Measurements from ENCODE around the gene ANGPTL5. TPM values are rescaled to one million over a fixed set of nuclear protein-coding genes. Genes with fewer than 3 reads are reported as not detected.
A peak's percentile ranks its signal among the peaks of the same experiment; 100 is the strongest.
"Not testable (repeated sequence)": the region's sequence is repeated elsewhere in the genome, so short reads cannot be mapped to it uniquely, and the experiment has no call there.

The ANGPTL5 gene
- total RNA-seq, 1 experiment from 2014 or later, result not detected

DNA sequence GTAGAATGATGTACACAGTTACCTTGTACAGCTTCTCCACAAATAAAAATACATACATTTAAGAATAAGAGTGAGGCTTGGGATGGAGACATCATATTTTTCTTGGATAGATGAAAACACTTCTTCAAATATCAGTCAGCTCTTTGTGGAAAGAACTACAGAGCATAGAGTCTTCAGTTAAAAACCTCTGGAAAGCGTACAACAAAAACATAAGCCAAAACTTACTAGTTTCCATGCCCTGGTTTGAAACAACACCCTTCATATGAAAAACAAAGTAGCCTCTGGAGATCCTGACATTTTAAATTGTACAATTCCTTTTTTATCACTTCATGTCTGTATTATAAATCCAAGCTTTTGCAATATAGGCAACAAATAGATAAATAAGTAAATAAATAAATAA is 8.5 kb downstream of the ANGPTL5 start:
- DNase-seq (ENCODE audit: low spot score), result no peak
- in situ Hi-C loops (cut with HindIII; ENCODE audit: low sequenced_read_pairs), result no loop called here

DNA sequence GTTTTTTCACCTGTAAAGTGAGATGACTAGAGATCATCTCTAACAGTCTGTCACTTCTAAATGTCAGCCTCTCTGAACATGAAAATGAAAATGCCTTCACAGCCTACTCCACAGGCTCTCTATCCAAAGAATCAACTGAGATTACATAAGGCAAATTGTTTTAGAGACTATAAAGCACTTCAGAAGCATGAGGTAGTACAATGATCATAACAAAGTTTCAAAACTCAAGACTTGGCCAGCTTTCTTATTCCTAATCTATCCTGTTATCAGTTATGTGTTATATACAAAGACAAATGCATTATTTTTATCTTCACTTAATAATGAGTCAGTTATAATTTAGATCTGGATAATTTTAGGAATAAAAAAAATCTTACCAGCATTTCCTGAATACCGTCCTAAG is 21.8 kb downstream of the ANGPTL5 start:
- DNase-seq (ENCODE audit: low spot score), result no peak
- in situ Hi-C loops (cut with HindIII; ENCODE audit: low sequenced_read_pairs), result no loop called here

DNA sequence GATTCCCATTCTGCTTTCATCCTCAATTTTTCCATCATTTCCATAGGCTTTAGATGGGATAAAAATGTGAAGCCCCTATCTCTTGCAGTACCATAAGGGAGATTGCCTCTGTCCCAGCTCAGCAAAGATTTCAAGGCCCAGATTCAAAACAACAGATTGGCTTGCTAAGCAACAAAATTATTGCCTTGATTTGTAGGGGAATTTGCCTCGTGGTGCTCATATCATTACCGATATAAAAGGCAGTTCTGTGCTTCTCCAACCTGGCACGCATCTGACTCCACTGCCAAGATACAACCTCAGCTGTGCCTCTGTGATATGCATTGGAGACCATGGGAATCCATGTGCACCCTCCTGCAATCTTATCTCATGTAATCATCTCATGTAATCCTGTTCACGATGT is 26.6 kb downstream of the ANGPTL5 start:
- in situ Hi-C loops (cut with HindIII; ENCODE audit: low sequenced_read_pairs), result no loop called here
- DNase-seq (ENCODE audit: low spot score), result no peak

DNA sequence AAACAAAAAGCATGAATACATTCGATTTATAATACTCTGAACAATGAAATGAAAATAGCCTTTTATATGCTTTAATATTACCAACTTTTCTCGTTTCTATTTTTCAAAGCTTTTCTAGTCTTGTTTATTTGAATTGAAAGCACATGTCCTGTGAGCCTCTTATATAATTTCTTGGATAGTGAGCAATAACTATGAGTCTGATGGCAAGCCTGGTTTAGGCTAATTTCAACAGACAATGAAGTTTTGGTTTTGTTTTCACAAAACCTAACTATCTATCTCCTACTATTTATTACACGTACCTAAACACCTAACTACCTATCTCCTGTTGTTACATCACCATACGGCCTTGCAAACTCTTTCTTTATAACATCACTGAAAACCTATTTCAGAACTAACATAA is 30.7 kb downstream of the ANGPTL5 start:
- in situ Hi-C loops (cut with HindIII; ENCODE audit: low sequenced_read_pairs), result no loop called here
- no peak for DNase-seq (ENCODE audit: low spot score)

DNA sequence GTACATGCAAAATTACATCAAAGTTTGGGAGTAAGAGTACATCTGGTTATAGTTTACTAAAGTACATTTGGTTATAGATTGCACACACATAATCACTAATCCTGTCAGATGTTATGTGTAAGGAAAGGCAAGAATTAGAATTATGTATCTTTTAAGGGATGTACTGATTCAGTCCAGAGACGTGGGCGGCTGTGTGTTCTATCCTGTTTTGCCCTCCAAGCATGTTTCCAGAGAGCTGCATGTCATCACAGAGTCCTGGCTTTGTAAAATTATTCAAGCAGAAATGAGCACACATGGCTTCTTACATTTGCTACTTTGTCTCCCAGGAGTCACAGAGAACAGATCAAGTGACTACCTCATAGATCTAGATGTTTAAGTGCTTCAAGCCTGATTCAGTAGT is 34.7 kb downstream of the ANGPTL5 start:
- DNase-seq (ENCODE audit: low spot score), result no peak
- in situ Hi-C loops (cut with HindIII; ENCODE audit: low sequenced_read_pairs), result no loop called here

DNA sequence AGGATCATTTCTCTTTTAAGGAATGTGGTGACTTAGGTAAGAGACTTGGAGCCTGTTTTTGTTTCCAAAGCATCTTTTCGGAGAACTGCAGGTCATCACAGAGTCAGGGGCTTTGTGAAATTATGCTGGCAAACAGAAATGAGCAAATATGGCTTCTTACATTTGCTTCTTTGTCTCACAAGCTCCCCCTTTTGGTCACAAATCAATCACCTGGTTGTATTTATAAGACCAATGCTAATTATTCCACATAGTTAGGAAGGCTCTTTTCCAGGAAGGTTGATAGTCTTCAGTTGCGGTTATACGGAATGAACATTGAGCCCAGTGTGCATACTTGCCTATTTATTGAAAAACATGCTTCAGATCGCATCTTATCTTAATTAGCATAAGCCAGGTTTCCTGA is 36.1 kb downstream of the ANGPTL5 start:
- peak; percentile 12 for DNase-seq (ENCODE audit: low spot score)
- in situ Hi-C loops (cut with HindIII; ENCODE audit: low sequenced_read_pairs), result no loop called here

DNA sequence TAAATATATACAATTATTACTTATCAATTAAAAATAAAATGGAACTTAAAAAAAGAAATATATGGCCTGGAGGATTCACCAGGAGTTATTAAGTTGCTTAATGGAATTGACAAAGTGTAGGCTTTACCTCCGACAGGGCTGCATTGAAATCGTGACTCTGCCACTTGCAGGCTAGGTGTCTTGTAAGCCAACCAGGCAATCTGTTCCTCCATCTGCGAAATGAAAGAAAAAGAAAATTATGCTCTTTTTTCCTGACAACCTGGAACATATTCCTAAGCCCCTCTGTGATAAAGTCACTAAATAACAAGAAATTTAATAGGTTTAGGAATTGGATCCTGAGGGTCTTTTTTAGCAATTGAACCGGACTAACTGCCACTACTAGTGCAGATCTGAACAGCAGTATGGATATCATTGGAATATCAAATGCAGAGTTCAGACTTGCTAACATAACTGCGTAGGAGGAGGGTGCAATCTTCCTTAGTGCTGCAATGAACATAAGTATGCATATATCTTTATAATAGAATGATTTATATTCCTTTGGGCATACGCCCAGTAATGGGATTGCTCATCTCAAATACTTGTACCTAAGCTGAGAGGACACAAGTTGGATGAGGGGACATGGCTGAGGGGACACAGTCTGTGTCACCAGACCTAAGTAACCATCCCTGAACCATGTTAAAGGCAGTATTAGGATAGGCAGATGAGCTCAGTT is 44.0 kb downstream of the ANGPTL5 start:
- peak; percentile 29 for DNase-seq (ENCODE audit: low spot score)
- in situ Hi-C loops (cut with HindIII; ENCODE audit: low sequenced_read_pairs), result no loop called here

DNA sequence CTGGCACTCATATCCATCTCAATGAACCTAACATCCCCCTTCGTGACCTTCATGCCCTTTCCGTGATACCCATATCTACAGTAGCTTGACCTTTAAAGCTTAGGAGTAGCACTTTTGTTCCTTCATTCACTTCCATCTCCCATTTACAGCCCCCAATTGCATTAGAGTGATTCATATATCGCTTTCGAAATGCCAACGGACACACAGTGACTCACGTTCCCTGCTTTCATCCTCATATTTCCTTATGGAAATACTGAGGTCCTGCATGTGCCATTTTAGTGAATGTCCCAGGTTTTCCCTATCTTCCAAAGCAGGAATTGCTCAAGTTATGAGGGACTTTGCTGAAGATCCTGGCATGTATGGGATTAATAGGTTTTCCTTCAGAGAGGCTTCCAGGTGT is 45.8 kb downstream of the ANGPTL5 start:
- DNase-seq (ENCODE audit: low spot score), result no peak
- in situ Hi-C loops (cut with HindIII; ENCODE audit: low sequenced_read_pairs), result no loop called here

DNA sequence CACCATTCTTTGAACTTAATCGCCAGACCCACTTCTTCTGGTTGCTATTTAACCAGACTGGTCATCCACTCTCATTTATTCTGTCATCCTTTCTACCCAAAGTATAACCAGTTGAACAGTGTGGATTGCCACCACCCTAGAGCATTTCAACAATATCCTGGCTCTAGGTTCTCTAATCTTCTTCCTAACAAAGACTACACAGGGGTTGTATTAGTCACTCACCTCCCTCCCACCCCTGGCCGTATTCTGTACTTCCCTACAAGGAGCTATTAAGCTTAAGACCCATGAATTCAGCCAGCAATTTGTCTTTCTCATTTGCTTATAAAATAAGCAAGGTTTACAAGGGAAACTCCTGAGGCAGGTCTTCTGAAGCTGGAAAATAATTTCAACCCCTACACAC is 48.4 kb downstream of the ANGPTL5 start:
- DNase-seq (ENCODE audit: low spot score), result no peak
- in situ Hi-C loops (cut with HindIII; ENCODE audit: low sequenced_read_pairs), result no loop called here

DNA sequence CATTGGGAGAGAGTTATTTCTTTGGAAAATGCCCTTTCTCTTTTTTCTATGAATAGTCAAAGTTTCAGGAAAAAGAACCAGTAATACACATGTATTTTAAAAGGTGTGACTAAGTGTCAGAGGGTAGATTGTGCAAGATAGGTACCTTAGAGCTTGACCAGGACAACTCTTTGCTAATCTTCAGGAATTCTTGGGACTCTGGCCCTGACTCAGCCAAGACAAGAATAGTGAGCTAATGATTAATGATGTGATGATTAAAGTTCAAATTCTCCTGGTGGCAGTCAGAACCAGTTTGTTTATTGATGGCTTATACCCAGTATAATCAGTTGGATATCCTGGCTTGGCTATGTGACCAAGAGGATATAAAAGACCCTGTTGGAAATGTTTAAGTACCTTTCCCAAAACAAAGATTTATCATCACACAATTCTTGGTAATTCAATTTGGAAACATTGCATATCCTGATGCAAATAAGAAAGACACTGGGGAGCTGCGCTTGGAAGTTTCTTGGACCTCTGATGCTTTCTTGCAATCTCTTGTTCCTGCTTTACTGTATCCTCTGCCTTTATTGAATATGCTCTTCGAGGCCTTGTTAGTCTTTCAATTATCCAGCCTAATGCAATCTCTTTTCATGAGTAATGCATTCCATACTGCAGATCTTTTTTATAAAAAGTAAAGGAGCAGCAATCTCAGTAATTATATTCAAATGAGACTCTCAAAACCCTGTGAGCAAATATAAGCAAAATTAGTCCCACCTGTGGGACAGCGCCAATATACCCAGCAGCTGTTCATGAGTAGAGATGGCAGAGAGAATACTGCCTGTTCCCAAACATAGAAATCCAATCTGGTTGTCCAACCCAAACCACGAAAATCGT is 49.5 kb downstream of the ANGPTL5 start:
- no peak for DNase-seq (ENCODE audit: low spot score)
- in situ Hi-C loops (cut with HindIII; ENCODE audit: low sequenced_read_pairs), result no loop called here

DNA sequence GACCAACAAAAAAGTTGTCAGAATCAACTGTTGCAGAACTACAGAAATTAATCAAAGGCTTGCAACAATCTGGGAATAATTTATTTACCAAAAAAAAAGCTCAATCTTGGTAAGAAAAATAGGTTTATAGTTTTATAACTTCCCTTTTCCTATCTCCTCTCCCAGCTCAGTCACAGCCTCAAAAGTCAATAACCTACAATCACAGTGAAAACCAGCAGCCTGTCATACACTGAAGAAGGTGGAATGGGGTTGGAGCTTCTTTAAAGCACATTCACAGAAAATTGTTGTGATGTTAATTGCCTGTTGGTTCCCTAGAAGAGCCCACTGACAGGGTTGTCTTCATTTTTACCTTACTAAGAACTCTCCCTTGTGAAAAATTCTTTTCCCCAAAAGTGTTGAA is 52.2 kb downstream of the ANGPTL5 start:
- in situ Hi-C loops (cut with HindIII; ENCODE audit: low sequenced_read_pairs), result no loop called here
- no peak for DNase-seq (ENCODE audit: low spot score)

DNA sequence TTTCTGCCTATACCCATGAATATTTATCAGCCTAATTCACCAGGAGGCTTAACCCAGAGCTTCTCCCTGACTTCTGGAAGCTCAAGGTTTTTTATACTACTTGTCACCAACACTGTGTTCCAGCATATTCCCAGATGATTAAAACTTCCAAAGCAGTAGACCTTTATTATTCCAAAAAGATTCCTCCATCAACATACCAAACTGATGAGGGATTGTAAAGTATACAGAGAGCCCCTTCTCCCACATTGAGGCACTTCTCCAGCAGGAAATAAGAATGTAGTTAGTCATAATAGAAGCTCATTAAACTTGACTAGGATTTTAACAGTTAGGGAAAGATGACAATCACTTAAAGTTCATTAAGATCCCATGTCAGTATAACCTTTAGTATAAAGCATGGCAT is 53.0 kb downstream of the ANGPTL5 start:
- no peak for DNase-seq (ENCODE audit: low spot score)
- in situ Hi-C loops (cut with HindIII; ENCODE audit: low sequenced_read_pairs), result no loop called here

DNA sequence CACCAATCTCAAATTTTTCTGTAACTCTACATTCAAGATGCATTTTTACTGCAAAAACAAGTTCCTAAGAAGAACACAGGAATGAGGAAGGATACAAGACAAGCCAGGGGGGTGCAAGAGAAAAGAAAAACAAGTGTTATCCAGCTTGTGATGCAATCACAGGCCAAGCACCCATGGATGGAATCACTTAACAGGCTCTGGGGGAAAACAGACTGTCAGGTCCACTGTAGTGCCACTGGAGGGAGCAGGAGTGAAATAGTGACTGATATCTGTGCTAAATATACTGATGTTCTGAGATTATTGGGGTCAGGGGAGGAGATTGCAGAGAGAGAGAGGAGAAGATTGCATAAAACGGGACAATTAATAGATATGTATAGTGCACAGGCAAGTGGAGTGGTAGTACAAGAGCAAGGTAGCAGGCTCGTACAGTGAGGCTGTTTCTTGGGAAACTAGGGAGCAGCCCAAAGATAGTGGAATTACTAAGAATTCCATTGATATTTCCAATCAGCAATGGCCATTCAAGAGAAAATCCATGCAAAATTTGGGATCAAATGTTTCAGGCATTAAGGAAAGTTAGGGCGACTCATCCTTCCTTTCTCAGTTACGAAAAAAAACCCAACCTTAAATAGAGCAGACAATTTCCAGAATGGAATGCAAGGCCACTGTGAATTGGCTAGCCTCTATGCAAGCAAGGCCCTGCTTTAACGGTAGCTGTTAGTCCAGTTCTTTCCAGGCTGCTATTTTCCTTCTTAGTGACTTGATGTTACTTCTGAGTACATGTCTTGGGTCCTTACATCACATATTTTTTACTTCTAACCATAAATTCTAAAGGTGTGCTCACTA is 53.7 kb downstream of the ANGPTL5 start:
- DNase-seq (ENCODE audit: low spot score), result peak; percentile 37
- in situ Hi-C loops (cut with HindIII; ENCODE audit: low sequenced_read_pairs), result no loop called here

DNA sequence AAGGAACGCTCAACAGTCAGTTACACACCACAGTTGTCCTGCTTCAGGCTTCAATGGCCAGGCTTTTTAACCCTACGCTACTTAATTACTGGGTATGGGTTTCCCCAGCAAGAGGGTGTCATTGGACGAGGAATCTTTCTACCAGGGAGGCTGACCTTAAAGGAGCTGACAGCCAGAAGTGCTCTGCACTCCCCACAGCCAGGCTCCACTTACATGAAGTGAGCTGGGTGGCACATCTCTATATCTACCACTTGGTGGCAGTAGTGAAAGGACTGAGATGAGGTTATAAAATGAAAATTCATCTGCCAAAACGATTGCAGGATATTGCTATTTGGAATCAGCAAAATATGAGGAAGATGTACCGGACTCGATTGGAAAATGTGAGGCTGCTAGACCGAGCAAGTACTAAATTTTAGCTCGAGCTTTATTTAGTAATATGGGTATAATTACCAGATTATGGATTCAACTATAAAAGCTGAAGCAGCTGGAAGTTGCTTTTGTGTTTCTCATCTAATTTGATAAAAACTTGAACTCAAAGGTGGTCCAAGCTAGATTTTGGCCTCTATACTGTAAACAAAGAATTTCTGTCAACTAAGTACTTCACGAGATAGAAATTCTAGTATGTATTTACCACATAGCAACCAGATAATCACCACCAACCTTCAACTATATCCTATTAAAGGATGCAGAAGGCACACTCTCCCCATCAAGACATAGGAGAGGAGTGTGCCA is 55.5 kb downstream of the ANGPTL5 start:
- in situ Hi-C loops (cut with HindIII; ENCODE audit: low sequenced_read_pairs), result no loop called here

DNA sequence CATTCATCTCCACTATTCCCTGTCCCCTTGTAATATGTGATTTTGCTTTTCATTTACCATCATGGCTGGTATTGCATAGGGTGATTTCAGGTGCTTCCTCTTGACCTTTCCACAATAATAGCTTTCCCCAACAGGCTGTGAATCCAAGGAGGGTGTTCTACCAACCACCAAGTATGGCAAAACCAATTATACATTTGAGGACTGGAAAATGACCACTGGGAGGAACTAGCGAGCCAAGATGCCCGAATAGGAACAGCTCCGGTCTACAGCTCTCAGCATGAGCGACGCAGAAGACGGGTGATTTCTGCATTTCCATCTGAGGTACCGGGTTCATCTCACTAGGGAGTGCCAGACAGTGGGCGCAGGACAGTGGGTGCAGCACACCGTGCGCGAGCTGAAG is 64.1 kb downstream of the ANGPTL5 start:
- in situ Hi-C loops (cut with HindIII; ENCODE audit: low sequenced_read_pairs); DNase-seq (ENCODE audit: low spot score): not testable (repeated sequence)

More for the DNA sequence above, 55.5 kb downstream of the ANGPTL5 start:
- DNase-seq (ENCODE audit: low spot score), result peak; percentile 71

DNA sequence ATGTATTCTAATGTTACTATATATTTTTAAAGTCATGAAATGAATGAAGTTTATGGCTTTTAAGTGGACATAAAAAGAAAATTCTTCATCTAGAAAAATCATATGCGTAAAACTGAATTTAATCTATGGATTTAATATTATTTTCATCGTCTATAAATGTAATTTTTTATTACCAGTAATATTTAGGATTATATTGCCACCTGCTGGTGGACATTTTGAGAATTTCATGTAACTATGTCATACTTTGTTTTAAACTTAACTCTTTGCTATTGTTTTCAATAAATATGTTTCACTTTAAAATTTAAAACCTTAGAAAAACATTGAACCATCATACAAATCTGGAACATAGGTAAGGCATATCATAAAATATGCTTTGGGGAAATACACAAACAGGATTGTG is 68.1 kb downstream of the ANGPTL5 start:
- in situ Hi-C loops (cut with HindIII; ENCODE audit: low sequenced_read_pairs), result no loop called here

DNA sequence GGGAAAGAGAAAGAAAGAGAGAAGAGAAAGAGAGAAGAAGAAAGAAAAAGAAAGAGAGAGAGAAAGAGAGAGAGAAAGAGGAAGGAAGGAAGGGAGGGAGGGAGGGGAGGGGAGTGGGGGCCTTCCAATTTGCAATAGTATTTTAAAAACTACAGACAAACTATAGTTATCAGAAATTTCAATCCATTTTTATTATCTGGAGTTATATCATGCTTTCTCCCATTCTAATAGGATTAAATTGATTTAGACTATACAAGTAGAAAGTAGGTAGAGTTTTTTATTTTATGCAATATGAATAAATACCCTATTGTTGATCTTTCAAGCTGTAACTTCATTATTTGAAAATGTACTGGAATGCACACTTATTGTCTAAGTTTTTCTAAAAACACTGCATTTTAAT is 71.7 kb downstream of the ANGPTL5 start:
- in situ Hi-C loops (cut with HindIII; ENCODE audit: low sequenced_read_pairs), result no loop called here
- DNase-seq (ENCODE audit: low spot score), result no peak

More for the DNA sequence above, 68.1 kb downstream of the ANGPTL5 start:
- DNase-seq (ENCODE audit: low spot score), result no peak

DNA sequence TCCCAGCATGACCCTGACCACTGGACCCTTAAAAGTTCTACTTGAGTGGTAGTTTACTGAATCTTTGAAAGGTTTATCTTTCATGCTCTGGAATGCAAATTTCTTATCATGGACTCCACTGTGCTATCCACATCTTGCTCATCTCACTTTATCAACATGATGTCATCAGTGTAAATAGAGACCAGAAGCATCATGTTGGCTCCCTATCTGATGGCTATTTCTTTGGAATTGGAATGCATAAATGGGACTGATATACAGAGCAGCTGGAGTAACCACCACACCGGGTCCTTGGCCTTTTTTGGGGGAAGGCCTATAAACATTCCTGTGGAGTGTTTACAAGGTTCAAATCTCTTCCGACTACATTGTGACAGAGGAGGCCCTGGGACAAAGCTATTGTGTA is 75.6 kb downstream of the ANGPTL5 start:
- in situ Hi-C loops (cut with HindIII; ENCODE audit: low sequenced_read_pairs), result no loop called here
- DNase-seq (ENCODE audit: low spot score), result no peak
